Heart left ventricle (tissue), 13 donors: ENCODE data around the gene MAS1.

Source experiments
- CTCF ChIP-seq, 12 donors: fragments of 200-600 bp; sonication (generic) in 4 of 12; IDR thresholded peaks; one replicate each; pipeline versions ENCODE4 v1.5.0 to v1.8.0; 2018 to 2022; ENCODE audit warnings: antibody characterized with exemption in 12 of 12, mild to moderate bottlenecking in 5 of 12
- POLR2A ChIP-seq, 2 donors: fragments of 450-650 bp; IDR thresholded peaks; one replicate each; pipeline ENCODE4 v1.6.1; 2017; ENCODE audit warnings: antibody characterized with exemption in 2 of 2, mild to moderate bottlenecking in 2 of 2, moderate library complexity in 2 of 2
- donor health status: ischemic (EF 13 %, LVEDD 7.1; RV severe dilation, severe dysfunction).
- donor health status: DM: no; HTN: yes; CAD: no.
- donor health status: DM: no; HTN: no; CAD: no.
- donor health status: ischemic (EF 25% LVEDD 6.9; RV normal size, moderate dysfunction).
- donor health status: ischemic (EF 25% LVEDD 5.7; RV mildly dilated, moderate dysfunction).
- donor health status: ischemic (EF 35%, LVEDD 5.7; RV mildly dilated, moderate dysfunction).
- donor health status: nonischemic (EF 11% LVEDD 7.7; RV severe dilation, severe dysfunction).
- donor health status: DM: yes; HTN: yes; CAD: no.
- donor health status: PGD.
- donor health status: ischemic (EF 29% LVEDD 5.4; RV normal size, mild dysfunction).
- donor health status: nonischemic (EF 23%, LVEDD 6.1; RV moderate dilation, normal function).

GRCh38 chr6:159884720-159885119 is 6.1 kb upstream of the MAS1 start:
- TF ChIP-seq CTCF (IDR thresholded peaks at IDR 0.05) (no peak), POLR2A (IDR thresholded peaks at IDR 0.05) (no peak)
